Calu3 (cell line): ENCODE results near the gene DDX56. TPM values are rescaled to one million over a fixed set of nuclear protein-coding genes. Genes with fewer than 3 reads are reported as not detected.

ENCODE experiments used
- BruUV-seq: library from RNA; stranded (reverse); fragments of 400-500 nt; replicated peaks from 2 replicates; lab custom pipeline; 2021; lab: Mats Ljungman, UMichigan
- CTCF ChIA-PET: fragments of 300-600 bp; sonication (Branson Sonifier 250); formaldehyde crosslinking; loops from one replicate; lab custom pipeline; 2022; ENCODE audit warnings: antibody characterized with exemption; lab: Charles Lee
- DNase-seq: peaks from one replicate; pipeline ENCODE4 v3.0.0; 2022
- H3K27ac Mint-ChIP-seq: one replicate; pipeline ENCODE4 v1.8.0; 2022; ENCODE audit warnings: mixed read lengths; ENCODE audit not compliant: unreplicated experiment
- H3K27me3 Mint-ChIP-seq: one replicate; pipeline ENCODE4 v1.8.0; 2022; ENCODE audit warnings: mixed read lengths; ENCODE audit not compliant: unreplicated experiment
- H3K36me3 Mint-ChIP-seq: one replicate; pipeline ENCODE4 v1.8.0; 2022; ENCODE audit warnings: mild to moderate bottlenecking, moderate library complexity, mixed read lengths; ENCODE audit not compliant: insufficient read depth, unreplicated experiment
- H3K4me1 Mint-ChIP-seq: one replicate; pipeline ENCODE4 v1.8.0; 2022; ENCODE audit warnings: mild to moderate bottlenecking, low read depth, mixed read lengths; ENCODE audit not compliant: unreplicated experiment
- H3K4me3 Mint-ChIP-seq: one replicate; pipeline ENCODE4 v1.8.0; 2022; ENCODE audit warnings: mild to moderate bottlenecking, low read depth, moderate library complexity, mixed read lengths; ENCODE audit not compliant: unreplicated experiment
- H3K9me3 Mint-ChIP-seq: one replicate; pipeline ENCODE4 v1.8.0; 2022; ENCODE audit warnings: low read depth, mixed read lengths; ENCODE audit not compliant: unreplicated experiment
- intact Hi-C: fragments of 100-400 bp; cut with micrococcal nuclease; formaldehyde crosslinking; loops from one replicate; pipeline ENCODE4 v1.10.0; 2022; ENCODE audit not compliant: unreplicated experiment
- total RNA-seq: library from RNA; stranded (reverse); gene quantifications from 2 replicates; pipeline ENCODE4 v1.2.3, GENCODE V29; 2022
- TF ChIP-seq, protein P1 (sequence below): fragments of 200-600 bp; IDR thresholded peaks from one replicate; pipeline ENCODE4 v1.8.0; 2022; ENCODE audit warnings: antibody characterized with exemption; ENCODE audit not compliant: unreplicated experiment

The DDX56 gene
- total RNA-seq, 1 experiment from 2014 or later: 157 TPM

GRCh38 chr7:44595934-44596635, 22.4 kb upstream of the DDX56 start:
- H3K36me3 Mint-ChIP-seq: no peaks in the 10 kb centered on the region
- CTCF ChIA-PET: interaction anchor here (0.5 to 1.0 kb wide), 2 partner anchors 43 to 562 kb away, joined by 3 read pairs; partner anchors contain the start of gene RAMP3
- H3K4me3 Mint-ChIP-seq: no peak overlapping the region
- H3K27me3 Mint-ChIP-seq: no peaks in the 10 kb centered on the region
- DNase-seq: no peak
- H3K27ac Mint-ChIP-seq: no peak overlapping the region
- H3K4me1 Mint-ChIP-seq: peaks cover 9% of the 10 kb centered on the region
- TF ChIP-seq, protein P1, sequence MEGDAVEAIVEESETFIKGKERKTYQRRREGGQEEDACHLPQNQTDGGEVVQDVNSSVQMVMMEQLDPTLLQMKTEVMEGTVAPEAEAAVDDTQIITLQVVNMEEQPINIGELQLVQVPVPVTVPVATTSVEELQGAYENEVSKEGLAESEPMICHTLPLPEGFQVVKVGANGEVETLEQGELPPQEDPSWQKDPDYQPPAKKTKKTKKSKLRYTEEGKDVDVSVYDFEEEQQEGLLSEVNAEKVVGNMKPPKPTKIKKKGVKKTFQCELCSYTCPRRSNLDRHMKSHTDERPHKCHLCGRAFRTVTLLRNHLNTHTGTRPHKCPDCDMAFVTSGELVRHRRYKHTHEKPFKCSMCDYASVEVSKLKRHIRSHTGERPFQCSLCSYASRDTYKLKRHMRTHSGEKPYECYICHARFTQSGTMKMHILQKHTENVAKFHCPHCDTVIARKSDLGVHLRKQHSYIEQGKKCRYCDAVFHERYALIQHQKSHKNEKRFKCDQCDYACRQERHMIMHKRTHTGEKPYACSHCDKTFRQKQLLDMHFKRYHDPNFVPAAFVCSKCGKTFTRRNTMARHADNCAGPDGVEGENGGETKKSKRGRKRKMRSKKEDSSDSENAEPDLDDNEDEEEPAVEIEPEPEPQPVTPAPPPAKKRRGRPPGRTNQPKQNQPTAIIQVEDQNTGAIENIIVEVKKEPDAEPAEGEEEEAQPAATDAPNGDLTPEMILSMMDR: no peak
- intact Hi-C loops: no loop called here
- no peaks in the 10 kb centered on the region for H3K9me3 Mint-ChIP-seq
- BruUV-seq: no TSS peak

DNA sequence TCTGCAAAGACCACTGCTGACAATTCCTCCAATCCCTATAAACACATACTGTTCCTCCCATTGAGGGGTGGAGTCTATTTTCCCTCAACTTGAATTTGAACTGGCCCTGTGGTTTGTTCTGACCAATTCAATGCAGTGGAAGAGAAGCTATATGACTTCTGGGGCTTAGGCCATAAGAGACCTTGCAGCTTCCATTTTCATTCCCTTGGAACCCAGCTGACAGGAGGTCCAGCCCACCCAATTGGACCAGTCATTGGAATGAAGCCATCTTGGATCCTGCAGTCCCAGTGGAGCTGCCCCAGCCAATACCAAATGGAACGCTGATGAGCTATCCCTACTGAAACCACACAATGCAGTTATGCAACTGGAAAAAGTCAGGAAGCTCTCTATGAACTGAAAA, 17.2 kb upstream of the DDX56 start:
- TF ChIP-seq, protein P1: no peak
- Mint-ChIP-seq H3K4me1 (peaks cover 12% of the 10 kb centered on the region), H3K27me3 (no peaks in the 10 kb centered on the region), H3K4me3 (no peak overlapping the region), H3K9me3 (no peaks in the 10 kb centered on the region), H3K27ac (no peak overlapping the region), H3K36me3 (no peaks in the 10 kb centered on the region)
- intact Hi-C loops: no loop called here
- CTCF ChIA-PET: interaction anchor here (0.6 to 1.2 kb wide), 5 partner anchors 8 to 256 kb away, joined by 3 to 7 read pairs (median 5); partner anchors contain the start of gene TMED4
- no peak for DNase-seq
- no TSS peak for BruUV-seq

- TF ChIP-seq, protein P1: peak; percentile 79
- CTCF ChIA-PET: interaction anchor here (0.6 to 1.8 kb wide), 9 partner anchors 11 to 436 kb away, joined by 3 to 7 read pairs (median 3); no protein-coding TSS in a partner anchor
- Mint-ChIP-seq H3K27me3 (no peaks in the 10 kb centered on the region), H3K9me3 (no peaks in the 10 kb centered on the region), H3K4me1 (peaks cover 12% of the 10 kb centered on the region), H3K27ac (no peak overlapping the region), H3K4me3 (no peak overlapping the region), H3K36me3 (peaks cover 2% of the 10 kb centered on the region)
- DNase-seq: peak; percentile 81
- intact Hi-C loops: loop anchor here (1.0 to 5.0 kb wide), 7 partner anchors 49 to 548 kb away; partner anchors contain the start of gene PPIA
- BruUV-seq: no TSS peak
Observed at GRCh38 chr7:44587843-44588711, 14.4 kb upstream of the DDX56 start.

DNA sequence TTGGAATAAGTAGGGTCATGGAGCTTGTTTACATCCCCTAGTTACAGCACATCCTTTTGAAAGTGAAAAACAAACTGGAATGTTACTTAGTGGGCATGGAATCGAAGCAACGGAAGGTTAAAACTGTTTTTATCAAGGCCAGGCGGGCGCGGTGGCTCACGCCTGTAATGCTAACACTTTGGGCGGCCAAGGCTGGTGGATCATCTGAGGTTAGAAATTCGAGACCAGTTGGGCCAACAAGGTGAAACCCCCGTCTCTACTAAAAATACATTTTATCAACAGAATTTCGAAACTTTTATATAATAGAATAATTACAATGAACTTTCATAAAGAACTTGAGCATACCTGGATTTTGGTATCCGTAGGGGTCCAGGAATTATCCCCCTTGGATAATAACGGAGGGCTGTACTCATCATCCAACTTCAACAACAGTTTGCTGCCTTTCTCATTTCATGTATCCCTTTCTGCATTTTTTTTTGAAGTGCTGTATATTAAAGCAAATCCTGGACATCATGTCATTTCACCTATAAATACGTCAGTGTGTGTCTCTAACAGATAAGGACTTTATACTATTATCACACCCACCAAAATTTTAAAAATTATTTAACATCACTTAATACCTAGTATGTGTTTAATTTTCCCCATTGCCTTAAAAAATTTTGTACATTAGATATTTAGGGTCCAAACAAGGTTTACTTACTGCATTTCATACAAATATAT, 9.6 kb upstream of the DDX56 start:
- Mint-ChIP-seq H3K27ac (peak overlapping the region; percentile 81), H3K4me3 (peak overlapping the region; percentile 93), H3K4me1 (peaks cover 27% of the 10 kb centered on the region), H3K27me3 (no peaks in the 10 kb centered on the region), H3K36me3 (peaks cover 50% of the 10 kb centered on the region), H3K9me3 (no peaks in the 10 kb centered on the region)
- intact Hi-C loops: no loop called here
- BruUV-seq: no TSS peak
- TF ChIP-seq, protein P1: no peak
- no peak for DNase-seq
- CTCF ChIA-PET: interaction anchor here (0.6 to 1.8 kb wide), 4 partner anchors 8 to 56 kb away, joined by 3 to 7 read pairs (median 5); partner anchors contain the start of gene OGDH
